HUES64 (cell line): Measurements from ENCODE around the gene LPCAT1.

Experiments
- H3K27ac ChIP-seq: 2 replicates; pipeline ENCODE4 v1.7.0; 2013; ENCODE audit warnings: low read depth, low read length, inconsistent platforms
- H3K27me3 ChIP-seq: 2 replicates; pipeline ENCODE4 v1.6.1; 2013; ENCODE audit warnings: mild to moderate bottlenecking, low read length; ENCODE audit not compliant: insufficient read depth
- H3K36me3 ChIP-seq: 2 replicates; pipeline ENCODE4 v1.6.1; 2013; ENCODE audit warnings: mild to moderate bottlenecking, low read length; ENCODE audit not compliant: insufficient read depth
- H3K4me1 ChIP-seq: 2 replicates; pipeline ENCODE4 v1.6.1; 2013; ENCODE audit warnings: mild to moderate bottlenecking, low read length, moderate library complexity; ENCODE audit not compliant: insufficient read depth
- H3K4me3 ChIP-seq: 2 replicates; pipeline ENCODE4 v1.5.1; 2013; ENCODE audit warnings: mild to moderate bottlenecking, low read length, moderate library complexity
- H3K9ac ChIP-seq: 2 replicates; pipeline ENCODE4 v1.6.1; 2013; ENCODE audit warnings: mild to moderate bottlenecking, low read depth, low read length
- H3K9me3 ChIP-seq: 2 replicates; pipeline ENCODE4 v1.6.1; 2013; ENCODE audit warnings: low read depth, low read length; ENCODE audit not compliant: insufficient read depth
- WGBS: fragments of 150-250, 120-280 bp; methylation state at CpG from one replicate; pipeline ENCODE4 v1.1.7; 2013; ENCODE audit warnings: missing lambda C conversion rate; 5-methylcytosine and 5-hydroxymethylcytosine counted together

LPCAT1 gene

DNA sequence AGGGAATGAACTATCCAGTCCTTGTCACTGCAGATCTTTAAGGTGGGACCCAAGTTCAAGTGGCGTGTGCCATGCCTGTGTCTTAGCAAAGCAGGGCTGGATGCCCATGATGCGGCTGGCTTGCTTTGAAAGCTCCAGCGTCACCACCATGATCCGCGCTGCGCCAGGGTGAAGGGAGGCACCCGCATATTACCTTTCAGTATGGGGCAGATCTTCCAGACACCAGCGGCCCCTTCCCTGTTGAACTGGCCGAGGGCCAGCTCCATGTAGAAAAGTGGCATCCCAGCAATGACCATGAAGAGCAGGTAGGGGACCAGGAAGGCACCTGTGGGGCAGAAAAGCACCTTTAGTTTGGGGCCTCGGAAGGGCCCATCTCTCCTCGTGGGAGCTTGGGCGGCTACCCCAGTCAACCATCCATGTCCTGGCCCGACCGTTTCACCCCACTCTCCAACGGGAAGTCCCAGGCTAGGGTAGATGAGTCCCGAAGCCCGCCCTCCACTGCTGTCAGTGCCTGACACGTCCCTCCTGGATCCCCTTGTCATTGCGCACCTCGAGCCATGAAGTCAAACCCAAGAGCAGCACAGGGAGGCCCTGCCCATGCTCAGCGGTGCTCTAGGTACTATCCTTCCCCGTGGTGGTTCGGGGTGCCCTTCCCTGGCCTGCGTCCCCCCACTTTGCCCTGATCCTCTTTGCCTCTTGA, 82.4 kb downstream of the LPCAT1 start:
- Histone ChIP-seq H3K9ac (no peak overlapping the region), H3K27ac (no peak overlapping the region), H3K4me1 (no peaks in the 10 kb centered on the region), H3K9me3 (no peaks in the 10 kb centered on the region), H3K4me3 (no peak overlapping the region), H3K27me3 (peaks cover 67% of the 10 kb centered on the region), H3K36me3 (no peaks in the 10 kb centered on the region)
- 92% methylated on average over 24 of the region's 24 CpGs for WGBS

DNA sequence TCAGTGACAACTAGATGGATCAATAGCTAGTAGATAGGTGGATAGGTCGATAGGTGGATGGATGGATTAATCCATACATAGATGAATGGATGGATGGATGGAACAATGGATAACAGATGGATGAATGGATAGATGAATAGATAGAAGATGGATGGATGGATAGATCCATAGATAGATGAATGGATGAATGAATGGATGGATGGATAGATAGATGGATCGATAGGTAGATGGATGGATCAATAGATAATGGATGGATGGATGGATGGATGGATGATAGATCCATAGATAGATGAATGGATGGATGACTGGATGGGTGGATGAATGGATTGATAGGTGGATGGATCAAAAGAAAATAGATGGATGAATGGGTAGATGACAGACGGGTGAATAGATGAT, 83.7 kb downstream of the LPCAT1 start:
- H3K27ac ChIP-seq, result no peak overlapping the region
- no peaks in the 10 kb centered on the region for H3K36me3 ChIP-seq
- H3K9me3 ChIP-seq, result no peaks in the 10 kb centered on the region
- H3K4me3 ChIP-seq, result no peak overlapping the region
- no peak overlapping the region for H3K9ac ChIP-seq
- H3K4me1 ChIP-seq, result no peaks in the 10 kb centered on the region
- peaks cover 55% of the 10 kb centered on the region for H3K27me3 ChIP-seq
- 91% methylated on average over 3 of the region's 3 CpGs for WGBS

DNA sequence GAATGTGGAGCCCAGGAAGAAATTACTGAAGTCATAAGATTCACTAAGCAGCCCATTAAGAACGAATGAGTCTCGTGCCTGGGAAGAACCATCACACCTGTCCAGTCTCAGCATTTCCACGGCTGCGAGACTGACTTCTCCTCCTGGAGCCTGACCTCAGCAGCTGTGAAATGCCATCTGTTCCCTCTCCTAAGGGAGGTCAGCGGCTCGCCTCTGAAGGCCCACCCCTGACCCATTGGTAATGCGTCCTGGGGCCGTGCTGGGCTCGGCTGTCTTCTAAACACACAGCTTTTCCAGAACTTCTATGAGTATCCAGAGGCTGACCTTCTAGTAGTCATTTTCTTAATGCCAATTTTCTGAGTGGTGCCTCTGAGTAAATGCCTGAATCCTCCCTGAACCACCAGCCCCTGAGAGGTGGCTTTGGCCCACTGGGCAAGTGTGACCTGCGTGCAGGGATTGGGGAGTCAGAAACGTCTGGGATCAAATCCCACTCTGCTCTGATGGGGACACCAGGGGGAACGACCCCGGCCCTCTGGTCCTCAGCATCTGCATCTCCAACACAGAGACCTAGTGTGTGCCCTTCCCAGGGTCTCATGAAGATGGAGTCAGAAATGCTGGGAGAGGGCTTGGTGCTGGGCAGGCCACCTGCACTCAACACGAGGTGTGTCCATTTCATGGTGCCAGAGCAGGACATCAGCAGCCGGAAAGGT, 84.2 kb downstream of the LPCAT1 start:
- H3K9me3 ChIP-seq, result no peaks in the 10 kb centered on the region
- H3K4me1 ChIP-seq, result no peaks in the 10 kb centered on the region
- 93% methylated on average over 15 of the region's 15 CpGs for WGBS
- H3K4me3 ChIP-seq, result no peak overlapping the region
- peaks cover 49% of the 10 kb centered on the region for H3K27me3 ChIP-seq
- no peak overlapping the region for H3K27ac ChIP-seq
- H3K36me3 ChIP-seq, result no peaks in the 10 kb centered on the region
- H3K9ac ChIP-seq, result no peak overlapping the region

DNA sequence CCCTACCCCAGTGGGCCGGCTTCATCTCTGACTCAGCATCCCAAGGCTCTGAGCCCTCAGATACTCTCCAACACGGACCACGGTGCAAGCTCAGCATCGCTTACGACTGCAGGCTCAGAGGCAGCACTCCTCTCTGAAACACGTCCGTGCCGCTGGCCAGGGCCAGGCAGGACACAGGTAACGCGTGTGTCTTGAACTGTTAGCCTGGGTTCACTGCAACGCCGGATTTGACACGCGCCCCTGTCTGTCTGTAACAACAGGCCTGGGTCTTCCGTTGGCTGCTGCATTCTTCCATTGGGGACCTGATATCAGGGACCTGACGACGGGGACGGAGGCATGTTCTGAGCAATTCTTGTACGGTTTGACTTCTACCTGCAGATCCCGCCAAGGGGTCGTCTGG, 84.9 kb downstream of the LPCAT1 start:
- Histone ChIP-seq H3K27ac (no peak overlapping the region), H3K27me3 (peaks cover 42% of the 10 kb centered on the region), H3K4me3 (no peak overlapping the region), H3K4me1 (no peaks in the 10 kb centered on the region), H3K9ac (no peak overlapping the region), H3K9me3 (no peaks in the 10 kb centered on the region), H3K36me3 (no peaks in the 10 kb centered on the region)
- WGBS, result 93% methylated on average over 20 of the region's 21 CpGs

DNA sequence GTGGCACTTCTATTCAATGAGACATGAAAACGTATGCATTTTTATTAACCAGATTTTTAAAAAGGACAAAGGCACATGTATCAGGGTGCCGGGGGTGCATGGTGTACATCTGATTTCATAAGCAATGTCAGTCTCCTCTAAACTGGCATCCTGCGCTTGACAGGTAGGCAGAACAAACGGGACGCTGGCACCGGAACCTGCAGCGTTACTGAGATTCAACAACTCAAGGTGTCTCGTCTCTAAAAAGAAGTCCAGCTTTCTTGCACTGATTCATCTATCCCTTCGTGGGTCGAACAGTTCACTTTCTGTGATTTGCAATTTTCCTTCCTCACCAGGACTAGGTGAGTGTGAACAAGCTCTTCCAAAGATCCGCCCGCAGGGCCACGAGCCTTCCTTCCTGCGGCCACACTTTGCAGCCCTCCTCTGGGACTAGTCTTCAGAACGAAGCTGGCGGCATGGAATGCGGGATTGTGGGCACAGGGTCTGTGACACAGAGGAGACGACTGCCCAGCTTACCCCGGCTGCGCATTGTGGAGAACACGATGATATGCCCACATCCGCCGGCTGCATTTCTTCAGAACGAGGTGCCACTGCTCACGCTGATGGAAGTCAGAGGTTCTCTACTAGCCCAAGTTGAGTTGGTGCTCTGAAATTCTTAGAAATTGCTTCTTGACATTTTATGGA, 85.7 kb downstream of the LPCAT1 start:
- Histone ChIP-seq H3K27me3 (peaks cover 34% of the 10 kb centered on the region), H3K27ac (no peak overlapping the region), H3K4me1 (no peaks in the 10 kb centered on the region), H3K36me3 (no peaks in the 10 kb centered on the region), H3K9me3 (no peaks in the 10 kb centered on the region), H3K9ac (no peak overlapping the region), H3K4me3 (no peak overlapping the region)
- 93% methylated on average over 25 of the region's 25 CpGs for WGBS

DNA sequence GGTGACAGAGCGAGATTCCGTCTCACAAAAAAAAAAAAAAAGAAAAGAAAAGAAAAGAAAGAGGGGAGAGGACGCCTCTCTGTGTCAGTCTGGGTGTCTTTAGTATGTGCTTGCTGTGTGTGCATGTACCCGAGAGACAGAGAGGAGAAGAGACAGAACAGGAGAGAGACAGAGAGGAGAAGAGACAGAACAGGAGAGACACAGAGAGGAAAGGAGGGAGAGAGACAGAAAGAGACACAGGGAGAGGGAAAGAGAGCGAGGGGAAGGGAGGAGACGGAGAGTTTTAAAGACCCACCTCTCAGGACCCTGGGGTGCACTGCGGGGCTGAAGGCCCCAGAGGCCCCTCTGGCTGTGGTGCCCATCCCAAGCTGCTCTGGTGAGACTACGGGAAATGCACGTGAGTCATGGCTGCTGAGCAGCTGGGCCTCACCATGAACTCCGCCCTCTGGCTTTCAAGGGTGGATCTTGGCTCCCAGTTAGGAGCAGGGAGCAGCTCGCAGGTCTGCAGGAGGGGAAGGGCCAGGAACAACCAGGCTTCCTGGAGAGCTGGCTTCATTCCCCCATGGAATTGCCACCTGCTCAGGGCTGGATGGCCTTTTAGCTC, 86.4 kb downstream of the LPCAT1 start:
- 60% methylated on average over 11 of the region's 11 CpGs for WGBS
- no peak overlapping the region for H3K9ac ChIP-seq
- no peak overlapping the region for H3K4me3 ChIP-seq
- no peaks in the 10 kb centered on the region for H3K9me3 ChIP-seq
- H3K27ac ChIP-seq, result no peak overlapping the region
- H3K36me3 ChIP-seq, result no peaks in the 10 kb centered on the region
- peaks cover 27% of the 10 kb centered on the region for H3K27me3 ChIP-seq
- H3K4me1 ChIP-seq, result no peaks in the 10 kb centered on the region

DNA sequence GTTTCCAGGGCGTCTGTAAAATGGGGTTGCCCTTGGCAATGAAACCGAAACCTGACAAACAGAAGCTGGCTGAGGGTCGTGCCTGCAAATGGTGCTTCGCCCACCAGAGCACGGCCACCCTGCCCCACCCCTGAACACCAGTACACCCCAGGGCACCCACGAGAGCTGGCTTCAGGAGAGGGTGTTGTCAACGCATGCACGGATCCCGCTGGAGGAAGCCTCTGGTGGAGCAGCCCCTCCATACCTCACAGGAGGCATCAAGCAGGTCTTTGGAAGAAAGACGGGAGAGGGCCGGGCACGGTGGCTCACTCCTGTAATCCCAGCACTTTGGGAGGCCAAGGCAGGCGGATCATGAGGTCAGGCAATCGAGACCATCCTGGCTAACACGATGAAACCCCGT, 87.1 kb downstream of the LPCAT1 start:
- Histone ChIP-seq H3K27me3 (peaks cover 21% of the 10 kb centered on the region), H3K36me3 (no peaks in the 10 kb centered on the region)
- 94% methylated on average over 16 of the region's 16 CpGs for WGBS

DNA sequence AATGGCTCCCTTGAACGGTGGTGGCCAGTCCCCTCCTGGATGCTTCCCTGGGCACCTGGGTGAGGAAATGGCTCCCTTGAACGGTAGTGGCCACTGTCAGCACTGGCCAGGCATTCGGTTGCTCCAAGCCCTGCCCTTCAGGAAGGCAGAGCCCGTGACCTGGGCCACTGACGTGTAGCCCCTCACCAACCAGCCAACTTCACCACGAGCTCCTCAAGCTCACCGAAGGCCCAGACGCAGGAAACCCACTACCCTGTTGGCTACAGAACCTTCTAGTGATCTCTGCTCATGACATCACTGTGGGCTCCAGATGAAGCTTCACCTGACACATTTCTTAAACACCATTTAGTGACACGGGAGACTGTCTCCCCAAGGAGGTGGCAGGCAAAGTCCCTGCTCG, 87.7 kb downstream of the LPCAT1 start:
- no peaks in the 10 kb centered on the region for H3K36me3 ChIP-seq
- peaks cover 15% of the 10 kb centered on the region for H3K27me3 ChIP-seq
- H3K4me3 ChIP-seq, result no peak overlapping the region
- no peak overlapping the region for H3K9ac ChIP-seq
- H3K27ac ChIP-seq, result no peak overlapping the region
- H3K9me3 ChIP-seq, result no peaks in the 10 kb centered on the region
- H3K4me1 ChIP-seq, result no peaks in the 10 kb centered on the region
- 90% methylated on average over 10 of the region's 10 CpGs for WGBS

More for the DNA sequence above, 87.1 kb downstream of the LPCAT1 start:
- Histone ChIP-seq H3K9me3 (no peaks in the 10 kb centered on the region), H3K4me3 (no peak overlapping the region), H3K9ac (no peak overlapping the region), H3K4me1 (no peaks in the 10 kb centered on the region), H3K27ac (no peak overlapping the region)

DNA sequence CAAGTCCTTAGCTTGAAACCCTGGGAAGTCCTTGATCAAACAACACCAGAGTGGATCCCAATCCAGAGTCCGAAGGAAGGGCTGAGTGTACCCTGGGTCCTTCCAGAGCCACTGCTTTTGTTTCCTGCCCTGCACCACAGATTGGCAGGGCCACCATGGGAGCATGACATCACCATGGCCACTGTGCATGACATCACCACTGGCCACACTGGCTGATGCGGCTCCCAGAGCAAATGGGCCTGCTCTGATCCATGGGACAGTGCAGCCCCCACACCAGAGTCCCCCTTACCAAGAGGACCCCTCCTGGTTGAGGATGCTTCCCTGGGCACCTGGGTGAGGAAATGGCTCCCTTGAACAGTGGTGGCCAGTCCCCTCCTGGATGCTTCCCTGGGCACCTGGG, 88.4 kb downstream of the LPCAT1 start:
- H3K27ac ChIP-seq, result no peak overlapping the region
- no peaks in the 10 kb centered on the region for H3K9me3 ChIP-seq
- H3K4me1 ChIP-seq, result no peaks in the 10 kb centered on the region
- 92% methylated on average over 2 of the region's 2 CpGs for WGBS
- no peak overlapping the region for H3K4me3 ChIP-seq
- peaks cover 10% of the 10 kb centered on the region; the same call in 1 of the 2 replicates for H3K27me3 ChIP-seq
- no peak overlapping the region for H3K9ac ChIP-seq
- no peaks in the 10 kb centered on the region for H3K36me3 ChIP-seq

DNA sequence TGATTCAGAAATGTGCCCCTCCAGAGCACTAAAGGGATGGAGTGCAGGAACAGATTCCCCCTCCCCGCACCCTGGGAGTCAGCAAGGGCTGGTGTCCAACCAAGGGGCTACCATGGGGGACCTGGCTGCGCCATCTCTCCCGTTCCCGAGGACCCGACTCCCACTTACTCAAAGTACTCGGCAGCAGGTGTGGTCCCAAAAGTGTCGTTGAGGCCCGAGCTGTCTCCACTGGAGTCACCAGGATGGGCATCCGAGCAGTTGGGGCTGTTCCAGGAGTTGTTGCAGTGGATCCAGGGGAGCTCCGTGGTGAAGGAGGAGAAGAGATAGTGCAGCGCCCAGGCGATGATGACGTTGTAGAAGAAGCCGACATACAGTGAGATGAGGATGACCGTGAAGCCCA, 91.5 kb downstream of the LPCAT1 start:
- Histone ChIP-seq H3K4me3 (no peak overlapping the region), H3K27ac (no peak overlapping the region), H3K9ac (no peak overlapping the region), H3K4me1 (no peaks in the 10 kb centered on the region), H3K36me3 (no peaks in the 10 kb centered on the region), H3K27me3 (no peaks in the 10 kb centered on the region), H3K9me3 (peaks cover 18% of the 10 kb centered on the region)
- 95% methylated on average over 15 of the region's 15 CpGs for WGBS

DNA sequence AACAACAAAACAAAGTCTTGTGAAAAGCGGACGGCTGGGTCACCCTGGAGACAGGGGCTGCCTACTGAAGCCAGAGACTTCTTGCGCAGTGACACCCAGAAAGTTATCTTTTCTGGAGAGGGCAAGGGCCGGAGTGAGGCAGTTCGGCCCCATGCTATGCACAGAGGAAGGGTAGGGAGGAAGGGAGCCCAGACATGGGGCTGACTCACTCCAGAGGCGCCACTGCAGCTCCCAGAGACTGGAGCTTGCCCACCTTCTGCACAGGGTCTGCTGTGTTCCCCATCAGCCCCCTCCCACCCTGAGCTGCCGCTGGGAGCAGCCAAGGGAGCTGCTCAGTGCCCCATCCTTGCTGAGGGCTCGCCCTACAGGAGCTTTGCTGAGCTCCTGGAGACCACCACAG, 91.9 kb downstream of the LPCAT1 start:
- no peak overlapping the region for H3K27ac ChIP-seq
- no peaks in the 10 kb centered on the region for H3K27me3 ChIP-seq
- no peaks in the 10 kb centered on the region for H3K4me1 ChIP-seq
- H3K9me3 ChIP-seq, result peaks cover 20% of the 10 kb centered on the region
- 87% methylated on average over 8 of the region's 8 CpGs for WGBS
- no peaks in the 10 kb centered on the region for H3K36me3 ChIP-seq
- no peak overlapping the region for H3K9ac ChIP-seq
- H3K4me3 ChIP-seq, result no peak overlapping the region
